Suprapubic skin (tissue), 4 donors: ENCODE results near the gene AIRE.

ENCODE experiments used
- CTCF ChIP-seq, 2 donors: fragments of 200-600 bp in 1 of 2; fragments of 450-650 bp in 1 of 2; sonication (generic) in 1 of 2; IDR thresholded peaks; one replicate each; pipeline ENCODE4 v1.5.1; 2016 to 2019; ENCODE audit warnings: antibody characterized with exemption in 2 of 2, mild to moderate bottlenecking in 1 of 2, moderate library complexity in 1 of 2
- EP300 ChIP-seq: sonication (generic); formaldehyde crosslinking; IDR thresholded peaks from one replicate; pipeline ENCODE4 v1.6.1; 2017; ENCODE audit warnings: antibody characterized with exemption
- POLR2A ChIP-seq, 2 donors: fragments of 450-650 bp; IDR thresholded peaks; one replicate each; pipeline ENCODE4 v1.6.1; 2017; ENCODE audit warnings: antibody characterized with exemption in 2 of 2, mild to moderate bottlenecking in 2 of 2, moderate library complexity in 2 of 2
- POLR2AphosphoS5 ChIP-seq, 3 donors: sonication (generic); formaldehyde crosslinking; IDR thresholded peaks; one replicate each; pipeline ENCODE4 v1.6.1; 2017; ENCODE audit warnings: antibody characterized with exemption in 3 of 3

GRCh38 chr21:44263221-44263760 lies 22.4 kb upstream of the AIRE start:
- TF ChIP-seq CTCF (IDR thresholded peaks at IDR 0.05) = no peak
- no peak for TF ChIP-seq POLR2A (IDR thresholded peaks at IDR 0.05)
- no peak for TF ChIP-seq EP300
- no peak for TF ChIP-seq POLR2AphosphoS5 (IDR thresholded peaks at IDR 0.05)
